HG02938 (cell line): ENCODE measurements around the gene TAOK3.
"Not testable (repeated sequence)": the region's sequence is repeated elsewhere in the genome, so short reads cannot be mapped to it uniquely, and the experiment has no call there.

Experiments
- ATAC-seq: cut with Tn5 transposase; IDR thresholded peaks from one replicate; pipeline ENCODE4 v1.9.1; 2021; ENCODE audit warnings: mild to moderate bottlenecking, moderate library complexity; ENCODE audit not compliant: unreplicated experiment

TAOK3 gene

DNA sequence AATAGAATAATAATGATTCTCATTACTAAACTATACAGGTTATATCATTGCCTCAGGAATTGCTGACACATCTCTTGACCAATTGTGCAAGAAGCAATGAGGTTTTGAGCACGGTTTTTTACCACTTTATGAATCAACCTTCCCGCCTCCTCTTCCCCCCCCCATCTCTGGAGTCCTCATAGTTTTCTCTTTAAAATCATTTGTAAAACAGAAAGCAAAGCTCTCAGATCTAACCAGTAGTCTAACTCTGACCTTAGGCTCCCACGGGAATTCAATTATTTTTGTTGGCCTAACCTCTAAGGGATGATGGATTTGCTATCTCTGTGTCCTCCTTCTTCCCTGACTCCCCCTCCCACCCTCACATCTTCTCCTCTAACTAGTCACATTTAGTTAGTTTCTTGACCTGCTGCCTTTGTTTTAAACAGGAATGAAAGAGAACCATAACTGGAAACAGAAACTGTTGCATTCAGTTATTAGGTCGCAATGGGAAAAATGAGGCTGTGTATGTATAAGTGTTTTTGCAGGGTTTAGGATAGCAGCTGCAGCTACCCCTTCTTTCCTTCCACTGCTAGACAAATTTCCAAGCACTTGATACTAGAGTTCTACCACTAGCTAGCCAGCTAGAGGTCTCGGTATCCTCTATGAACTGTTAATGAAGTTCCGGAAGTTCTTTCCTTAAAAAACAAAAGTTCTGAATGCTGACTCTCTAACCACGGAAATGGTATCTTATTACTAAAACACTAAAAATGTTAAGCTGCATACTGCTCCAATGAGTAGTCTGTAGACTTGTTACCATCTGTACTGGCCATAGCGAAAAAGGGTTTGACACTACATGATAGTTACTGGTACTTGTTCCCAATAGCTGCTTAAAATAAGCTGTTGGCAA, 65.4 kb downstream of the TAOK3 start:
- ATAC-seq = peak; percentile 53

DNA sequence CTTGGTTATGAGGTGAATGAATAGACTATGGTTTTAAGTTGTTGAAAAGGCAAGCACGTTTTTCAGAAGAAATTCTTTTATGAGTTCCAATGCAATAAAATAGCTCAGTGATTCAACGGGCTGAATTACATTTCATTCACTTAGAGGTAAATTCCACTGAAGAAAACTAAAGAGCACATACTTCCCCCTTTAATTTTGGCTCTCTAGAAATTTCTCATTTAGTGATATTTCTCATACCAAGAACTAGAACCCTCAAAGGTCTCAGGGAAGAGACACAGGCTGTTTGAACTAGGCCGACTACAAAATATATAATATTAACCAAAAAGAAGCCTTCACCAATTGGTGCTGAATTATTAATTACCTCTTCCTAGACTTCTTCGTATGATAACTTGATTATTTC, 68.6 kb downstream of the TAOK3 start:
- no peak for ATAC-seq

DNA sequence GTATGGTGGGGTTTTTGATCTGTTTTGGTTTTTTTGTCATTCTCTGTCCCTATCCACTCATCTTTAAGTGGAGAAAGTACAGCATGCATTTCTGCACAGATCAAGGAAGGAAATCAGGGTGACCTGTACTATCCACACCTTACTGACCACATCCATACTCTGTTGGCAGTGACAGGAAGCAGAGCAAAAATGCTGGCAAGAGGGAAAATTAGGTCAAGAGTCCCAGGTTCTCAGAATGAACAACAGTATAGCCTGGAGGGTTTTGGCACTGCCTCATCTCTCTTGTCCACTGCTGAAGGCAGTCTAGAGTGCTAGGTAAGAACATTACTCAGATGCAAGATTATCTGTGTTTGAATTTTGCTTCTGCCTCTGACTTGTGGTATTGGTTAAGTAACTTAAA, 70.7 kb downstream of the TAOK3 start:
- ATAC-seq = no peak

DNA sequence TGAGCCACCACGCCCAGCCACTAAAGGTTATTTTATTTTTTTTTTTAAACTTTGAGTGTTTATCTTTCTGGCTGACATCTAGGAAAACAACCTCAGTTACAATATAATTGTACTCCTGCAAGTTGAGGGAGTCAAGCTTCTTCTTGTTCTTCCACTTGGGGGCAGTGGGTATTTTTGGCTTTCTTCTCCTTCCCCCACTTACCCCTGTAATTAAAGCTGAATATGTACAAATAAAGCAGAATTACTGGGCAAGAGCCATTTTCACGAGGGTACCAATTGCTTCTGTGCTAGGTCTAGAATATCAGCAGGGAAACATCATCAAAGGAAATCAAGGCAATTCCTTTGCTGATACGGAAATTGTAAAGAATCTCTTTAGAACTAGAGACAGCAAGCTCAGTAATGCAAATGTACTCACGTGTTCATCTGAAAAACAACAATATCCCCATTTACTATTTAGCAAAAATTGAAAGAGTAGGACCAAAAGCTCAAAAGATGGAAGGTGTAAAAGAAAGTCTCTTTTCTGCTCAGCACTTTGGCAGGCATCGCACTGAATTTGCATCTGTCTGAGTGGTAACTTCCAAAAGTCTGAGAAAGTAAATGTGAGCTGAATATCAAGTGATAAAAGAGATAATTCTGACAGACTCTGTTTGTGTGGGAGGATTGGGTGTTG, 72.8 kb downstream of the TAOK3 start:
- no peak for ATAC-seq

DNA sequence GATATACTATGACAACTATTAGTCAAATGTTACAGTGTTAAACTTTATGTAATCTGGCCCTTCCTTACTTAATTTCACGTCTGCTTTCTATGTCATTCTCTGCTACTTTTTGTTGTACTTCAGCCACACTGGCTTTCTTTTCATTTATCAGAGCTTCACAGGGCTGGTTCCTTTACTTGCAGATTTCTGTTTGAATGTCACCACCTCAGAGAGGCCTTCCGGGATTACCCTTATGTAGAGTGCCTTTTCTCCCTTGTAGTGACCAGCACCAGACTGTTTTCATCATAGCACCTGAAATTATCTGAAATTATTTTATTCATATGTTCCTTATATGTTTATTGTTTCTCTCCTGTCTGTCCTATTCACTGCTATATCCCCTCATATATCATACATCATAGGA, 75.4 kb downstream of the TAOK3 start:
- ATAC-seq = no peak

DNA sequence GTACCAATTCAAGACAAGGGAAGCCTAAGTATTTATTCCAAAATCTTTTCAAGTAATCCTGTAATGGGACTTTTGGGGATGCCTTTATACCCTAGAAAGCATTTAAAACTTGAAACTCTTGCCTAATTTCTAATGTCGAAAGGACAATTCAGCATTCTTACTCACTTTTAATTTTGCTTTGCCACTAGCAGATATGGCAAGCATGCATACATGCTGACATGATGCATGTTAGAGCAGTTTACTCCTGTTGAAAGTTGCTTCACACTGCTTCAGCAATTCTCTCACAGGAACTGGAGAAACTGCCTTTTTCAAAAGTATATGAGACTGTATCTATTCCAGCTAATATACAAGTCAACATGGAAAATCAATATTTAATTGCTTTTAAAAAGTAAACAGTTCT, 79.9 kb downstream of the TAOK3 start:
- ATAC-seq = no peak

DNA sequence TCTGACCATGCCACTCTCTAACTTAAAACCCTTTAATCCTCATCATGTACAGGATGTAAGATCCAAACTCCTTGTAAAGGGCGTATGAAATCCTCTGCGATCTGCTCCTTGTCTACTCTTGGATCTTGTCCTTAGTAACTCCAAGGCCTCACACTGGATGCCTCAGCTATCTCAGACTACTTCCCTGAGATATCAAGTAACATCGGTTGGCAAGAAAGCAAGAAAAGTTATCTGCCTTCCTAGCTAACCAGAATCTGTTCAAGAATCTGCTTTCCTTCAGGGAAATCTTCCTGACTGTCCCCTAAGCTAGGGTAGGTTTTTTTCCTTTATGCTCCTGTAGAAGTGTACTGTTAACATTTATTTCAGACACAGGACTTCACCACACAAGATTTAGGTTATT, 82.6 kb downstream of the TAOK3 start:
- ATAC-seq = no peak

DNA sequence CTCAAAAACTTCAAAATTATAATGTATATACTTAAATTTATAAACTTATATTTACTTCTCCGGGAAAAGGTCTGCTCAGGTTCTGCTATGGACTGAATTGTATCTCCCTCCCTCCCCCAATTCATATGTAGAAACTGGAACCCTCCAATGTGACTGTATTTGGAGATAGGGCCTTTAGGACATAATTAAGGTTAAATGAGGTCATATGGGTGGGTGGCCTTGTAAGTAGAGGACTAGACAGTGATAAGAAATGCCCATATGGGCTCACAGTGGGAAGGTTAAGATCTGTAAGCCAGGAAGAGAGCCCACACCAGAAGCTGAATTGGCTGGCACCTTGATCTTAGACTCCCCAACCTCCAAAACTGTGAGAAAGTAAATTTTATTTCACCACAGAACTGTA, 84.5 kb downstream of the TAOK3 start:
- ATAC-seq = no peak

DNA sequence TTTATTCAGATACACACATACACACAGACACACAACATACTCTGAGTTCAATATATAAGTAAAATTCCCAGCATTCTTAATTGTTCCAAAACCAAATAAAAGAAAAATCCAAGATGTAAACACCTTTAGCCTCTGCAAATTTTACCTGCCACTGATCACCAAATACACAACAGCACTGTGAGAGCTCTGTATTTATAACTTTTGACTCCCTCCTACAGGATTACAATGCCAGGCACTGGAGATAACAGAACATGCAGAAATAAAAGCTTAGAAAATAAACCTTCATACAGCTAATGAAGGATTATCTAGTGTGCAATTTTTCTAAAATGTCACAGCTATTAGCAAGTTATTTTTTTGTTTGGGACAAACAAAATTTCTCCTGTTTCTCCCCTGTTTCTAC, 85.0 kb downstream of the TAOK3 start:
- no peak for ATAC-seq

DNA sequence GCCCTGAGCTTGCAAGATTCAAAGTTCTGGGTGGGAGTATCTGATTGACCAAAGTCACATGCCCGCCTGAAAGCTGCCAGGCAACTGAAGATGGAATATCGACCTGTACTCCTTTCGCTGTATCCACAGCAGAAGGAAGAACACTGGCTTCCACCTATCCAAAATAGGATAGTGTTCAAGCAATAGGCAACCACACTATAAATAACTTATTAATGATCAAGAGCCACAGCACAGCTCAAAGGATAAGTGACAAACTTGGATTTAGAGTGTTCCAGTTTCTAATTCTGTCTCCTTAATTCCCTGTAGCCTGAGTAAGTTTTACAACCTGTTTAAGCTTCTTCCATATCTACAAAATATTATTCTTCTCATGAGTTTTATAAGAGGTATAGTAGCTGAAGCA, 89.9 kb downstream of the TAOK3 start:
- no peak for ATAC-seq

DNA sequence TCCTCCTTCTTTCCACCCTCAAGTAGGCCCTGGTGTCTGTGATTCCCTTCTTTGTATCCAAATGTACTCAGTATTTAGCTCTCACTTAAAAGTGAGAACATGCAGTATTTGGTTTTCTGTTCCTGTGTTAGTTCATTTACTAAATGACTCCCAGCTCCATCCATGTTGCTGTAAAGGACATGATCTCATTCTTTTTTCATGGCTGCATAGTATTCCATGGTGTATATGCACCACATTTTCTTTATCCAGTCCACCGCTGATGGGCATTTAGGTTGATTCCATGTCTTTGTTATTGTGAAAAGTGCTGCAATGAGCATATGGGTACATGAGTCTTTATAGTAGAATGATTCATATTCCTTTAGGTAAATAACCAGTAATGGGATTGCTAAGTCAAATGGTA, 94.4 kb downstream of the TAOK3 start:
- ATAC-seq = not testable (repeated sequence)

DNA sequence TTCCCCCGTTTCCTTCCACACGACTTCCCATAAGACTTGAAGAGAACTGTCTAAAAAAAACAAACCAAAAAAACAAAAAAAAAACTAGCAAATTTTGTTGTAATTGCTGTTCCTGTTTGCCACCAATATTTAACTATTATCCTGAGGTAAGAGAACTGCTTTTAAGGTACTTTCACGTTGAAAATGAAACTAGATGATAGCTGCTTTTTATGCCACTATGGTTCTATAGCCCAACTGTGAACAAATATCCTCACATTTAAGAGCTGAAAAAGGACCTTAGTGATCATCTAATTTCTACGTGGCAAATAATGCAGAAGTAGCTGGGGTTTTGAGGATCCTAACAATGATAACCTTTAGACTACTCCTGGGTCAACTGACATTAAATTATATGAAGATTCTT, 98.6 kb downstream of the TAOK3 start:
- ATAC-seq = no peak

DNA sequence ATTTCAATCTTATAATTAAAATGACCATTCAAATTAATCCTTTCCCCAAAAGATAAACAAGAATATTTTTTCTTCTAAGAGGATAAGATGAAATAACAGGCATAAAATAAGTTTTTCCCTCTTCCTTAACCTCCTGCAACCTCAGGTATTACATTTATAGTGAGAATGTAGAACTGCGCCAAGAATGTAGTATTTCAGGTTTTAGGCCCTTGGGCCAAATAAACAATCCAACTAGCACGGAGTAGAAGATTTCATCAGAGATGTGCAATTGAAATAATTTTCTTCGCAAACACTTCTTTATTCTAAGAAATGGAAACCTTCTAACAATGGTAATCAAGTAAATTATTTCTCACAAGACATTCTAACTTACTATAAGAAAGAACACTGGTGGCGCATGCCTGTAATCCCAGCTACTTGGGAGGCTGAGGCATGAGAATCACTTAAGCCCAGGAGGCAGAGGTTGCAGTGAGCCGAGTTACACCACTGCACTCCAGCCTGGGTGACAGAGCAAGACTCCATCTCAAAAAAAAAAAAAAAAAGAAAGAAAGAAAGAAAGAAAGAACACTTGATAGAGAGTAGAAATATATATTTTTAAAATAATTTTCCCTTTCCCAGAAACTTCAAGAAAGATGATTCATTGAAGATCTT, 100.8 kb downstream of the TAOK3 start:
- no peak for ATAC-seq

DNA sequence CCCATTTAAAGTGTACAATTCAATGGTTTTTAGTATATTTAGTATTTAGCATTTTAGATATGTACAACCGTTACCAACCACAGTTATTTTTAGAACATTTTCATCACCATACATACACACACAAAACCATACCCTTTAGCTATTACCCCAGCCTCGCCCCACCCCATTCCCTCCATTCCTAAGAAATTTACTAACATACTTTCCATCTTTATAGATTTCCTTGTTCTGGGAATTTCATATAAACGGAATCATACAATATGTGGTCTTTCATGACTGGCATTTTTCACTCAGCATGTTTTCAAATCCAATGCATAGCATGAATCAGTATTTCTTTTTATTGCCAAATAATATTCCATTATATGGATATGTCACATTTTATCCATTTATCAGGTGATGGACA, 101.5 kb downstream of the TAOK3 start:
- ATAC-seq = no peak

DNA sequence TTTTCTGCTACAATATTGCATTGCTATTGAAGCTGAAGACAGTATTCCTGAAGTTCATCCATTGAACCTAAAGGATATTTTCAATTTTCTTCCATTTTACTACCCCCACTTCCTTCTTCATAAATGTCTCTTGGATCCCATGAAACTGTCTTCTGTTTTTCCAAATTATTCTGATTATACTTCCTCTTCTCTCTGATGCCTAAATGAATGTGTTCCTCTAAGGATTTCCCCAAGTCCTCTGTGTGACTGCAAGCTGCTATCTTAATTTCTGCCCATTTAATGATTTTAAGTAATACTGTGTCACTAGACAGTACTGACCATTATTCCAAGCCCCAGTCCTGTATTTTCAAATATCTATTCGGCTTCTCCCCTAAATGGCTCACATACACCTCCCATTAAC, 102.9 kb downstream of the TAOK3 start:
- ATAC-seq = no peak

DNA sequence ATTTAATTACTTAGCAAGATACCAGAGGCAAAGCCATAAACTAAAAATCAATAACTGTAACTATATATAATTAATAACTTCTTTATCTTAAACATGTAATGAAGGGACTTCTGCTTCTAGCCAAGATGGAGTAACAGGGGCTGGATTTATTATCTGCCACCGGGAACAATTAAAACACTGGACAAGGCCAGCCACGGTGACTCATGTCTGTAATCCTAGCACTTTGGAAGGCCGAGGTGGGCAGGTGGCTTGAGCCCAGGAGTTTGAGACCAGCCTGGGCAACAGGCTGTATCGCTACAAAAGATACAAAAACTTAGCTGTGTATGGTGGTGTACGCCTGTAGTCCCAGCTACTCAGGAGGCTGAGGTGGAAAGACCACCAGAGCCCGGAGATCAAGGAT, 113.6 kb downstream of the TAOK3 start:
- ATAC-seq = no peak

DNA sequence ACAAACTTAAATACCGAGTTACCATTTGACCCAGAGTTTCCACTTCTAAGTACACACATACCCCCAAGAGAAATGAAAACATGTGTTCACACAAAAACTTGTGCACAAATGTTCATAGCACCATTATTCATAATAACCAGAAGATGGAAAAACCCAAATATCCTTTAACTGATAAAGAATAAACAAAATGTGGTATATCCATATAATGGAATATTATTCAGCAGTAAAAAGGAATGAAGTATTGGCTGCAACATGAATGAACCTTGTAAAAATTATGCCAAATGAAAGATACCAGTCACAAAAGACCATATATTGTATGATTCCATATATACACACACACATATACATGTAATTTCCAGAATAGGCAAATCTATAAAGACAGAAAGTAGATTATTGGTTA, 116.4 kb downstream of the TAOK3 start:
- ATAC-seq = no peak

DNA sequence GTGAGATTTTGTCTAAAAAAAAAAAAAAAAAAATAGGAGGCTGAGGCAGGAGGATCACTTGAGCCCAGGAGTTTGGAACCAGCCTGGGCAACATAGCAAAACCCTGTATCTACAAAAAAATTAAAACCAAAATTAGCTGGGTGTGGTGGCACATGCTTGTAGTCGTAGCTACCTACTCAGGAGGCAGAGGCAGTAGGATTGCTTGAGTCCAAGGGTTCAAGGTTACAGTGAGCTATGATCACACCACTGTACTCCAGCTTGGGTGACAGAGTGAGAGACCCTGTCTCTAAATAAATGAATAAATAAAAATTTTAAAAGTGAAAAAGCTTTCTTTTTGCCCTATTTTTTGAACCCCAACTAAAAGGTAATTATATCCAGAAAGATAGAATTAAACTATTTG, 123.2 kb downstream of the TAOK3 start:
- no peak for ATAC-seq

DNA sequence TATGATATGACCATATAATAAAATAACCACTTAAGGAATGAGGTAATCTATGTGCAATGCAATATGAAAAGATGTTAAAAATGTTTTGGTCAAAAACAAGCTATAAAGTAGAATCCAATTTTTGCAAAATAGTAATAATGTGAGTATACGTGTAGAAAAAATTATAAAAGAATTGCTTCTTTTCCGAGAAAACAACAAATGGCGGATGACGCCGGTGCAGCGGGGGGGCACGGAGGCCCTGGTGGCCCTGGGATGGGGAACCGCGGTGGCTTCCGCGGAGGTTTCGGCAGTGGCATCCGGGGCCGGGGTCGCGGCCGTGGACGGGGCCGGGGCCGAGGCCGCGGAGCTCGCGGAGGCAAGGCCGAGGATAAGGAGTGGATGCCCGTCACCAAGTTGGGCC, 126.8 kb downstream of the TAOK3 start:
- not testable (repeated sequence) for ATAC-seq

DNA sequence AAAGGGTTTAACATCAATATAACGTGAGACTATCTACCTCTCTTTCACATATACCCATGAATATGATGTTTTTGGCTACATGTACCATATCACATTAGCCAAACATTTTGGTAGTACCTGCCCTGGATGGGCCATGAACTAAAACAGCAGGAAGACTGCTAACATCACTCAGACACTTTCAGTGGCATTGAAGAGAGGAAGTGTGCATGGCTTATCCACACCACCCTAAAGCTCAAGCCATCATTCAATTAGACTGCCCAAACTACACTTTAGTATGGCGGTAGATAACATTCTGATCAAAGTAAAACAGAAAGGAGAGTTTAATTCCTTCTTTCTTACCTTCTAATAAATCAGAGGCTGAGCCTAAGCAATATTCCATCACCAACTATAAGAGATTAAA, 133.8 kb downstream of the TAOK3 start:
- no peak for ATAC-seq

DNA sequence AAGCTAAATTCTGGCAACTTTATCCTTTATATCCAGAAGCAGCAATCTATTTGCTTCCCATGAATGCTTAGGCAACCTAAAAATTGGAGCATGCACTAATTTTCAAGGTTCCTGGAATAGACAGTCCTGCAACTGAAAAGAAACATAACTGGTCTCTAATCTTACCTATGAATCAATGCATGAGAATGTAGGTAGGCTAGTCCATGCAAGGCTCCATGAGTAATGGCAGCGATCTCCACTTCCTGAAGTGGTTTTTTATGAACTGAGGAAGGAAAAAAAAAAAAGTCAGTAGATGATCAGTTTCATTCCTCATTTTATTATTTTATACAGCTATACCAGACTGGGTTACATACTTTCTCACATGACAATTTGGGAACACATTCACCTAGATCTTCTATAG, 134.8 kb downstream of the TAOK3 start:
- ATAC-seq = no peak

DNA sequence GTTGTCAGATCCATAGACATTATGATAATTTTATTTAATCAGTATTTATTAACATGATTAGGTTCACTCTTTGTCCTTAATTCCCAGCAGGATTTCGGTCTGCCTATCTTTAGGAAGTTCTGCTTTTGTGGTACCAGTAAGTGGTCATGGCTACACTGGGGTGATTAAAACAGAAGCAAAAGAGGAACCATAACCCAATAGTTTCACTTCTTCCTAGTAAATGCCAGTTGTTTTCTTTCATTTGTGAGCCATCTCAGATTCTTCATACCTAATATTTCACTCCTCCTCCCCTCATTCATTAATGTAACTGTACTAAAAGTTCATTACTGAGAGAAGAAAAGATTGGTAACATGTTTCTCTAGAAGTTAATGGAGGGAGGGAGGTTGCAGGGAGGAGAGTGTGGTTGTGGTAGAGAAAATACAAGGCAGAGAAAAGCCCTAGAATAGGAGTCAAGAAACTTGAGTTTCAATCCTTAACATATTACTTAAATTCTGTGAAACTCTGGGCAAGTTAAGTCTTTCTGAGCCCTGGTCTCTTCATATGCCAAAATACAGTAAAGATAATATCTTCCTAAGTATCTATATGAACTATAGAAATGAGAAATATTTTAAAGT, 135.5 kb downstream of the TAOK3 start:
- peak; percentile 92 for ATAC-seq
